GM20000 (cell line): Measurements from ENCODE around the gene RALGAPA2.

Source experiments
- DNase-seq: peaks from one replicate; pipeline ENCODE4 v3.0.0; 2012; ENCODE audit warnings: low spot score
- TF ChIP-seq, protein P1 (sequence below): IDR thresholded peaks from 2 replicates; pipeline ENCODE4 v1.5.1; 2012; ENCODE audit warnings: mild to moderate bottlenecking, control low read depth; ENCODE audit errors: extremely low read depth, missing control alignments

RALGAPA2 gene

DNA sequence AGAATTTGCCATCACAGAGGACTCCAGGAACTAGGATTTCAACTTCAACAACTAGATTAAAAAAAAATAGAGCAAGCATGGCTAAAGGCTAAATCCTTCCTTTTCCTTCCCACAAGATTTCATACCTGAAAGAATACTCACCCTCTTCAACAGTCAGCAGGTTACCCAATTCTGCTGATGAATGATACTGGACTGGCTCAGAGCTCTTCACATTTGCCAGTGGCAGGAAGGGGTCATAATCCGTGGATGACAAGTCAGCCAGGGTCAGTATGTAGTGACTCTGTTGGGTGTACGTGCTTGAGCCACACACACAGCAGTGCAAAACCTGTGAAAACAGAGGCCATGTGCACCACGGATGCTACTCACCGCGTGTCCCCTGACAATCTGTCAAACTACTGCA is 191.7 kb downstream of the RALGAPA2 start:
- TF ChIP-seq, protein P1, sequence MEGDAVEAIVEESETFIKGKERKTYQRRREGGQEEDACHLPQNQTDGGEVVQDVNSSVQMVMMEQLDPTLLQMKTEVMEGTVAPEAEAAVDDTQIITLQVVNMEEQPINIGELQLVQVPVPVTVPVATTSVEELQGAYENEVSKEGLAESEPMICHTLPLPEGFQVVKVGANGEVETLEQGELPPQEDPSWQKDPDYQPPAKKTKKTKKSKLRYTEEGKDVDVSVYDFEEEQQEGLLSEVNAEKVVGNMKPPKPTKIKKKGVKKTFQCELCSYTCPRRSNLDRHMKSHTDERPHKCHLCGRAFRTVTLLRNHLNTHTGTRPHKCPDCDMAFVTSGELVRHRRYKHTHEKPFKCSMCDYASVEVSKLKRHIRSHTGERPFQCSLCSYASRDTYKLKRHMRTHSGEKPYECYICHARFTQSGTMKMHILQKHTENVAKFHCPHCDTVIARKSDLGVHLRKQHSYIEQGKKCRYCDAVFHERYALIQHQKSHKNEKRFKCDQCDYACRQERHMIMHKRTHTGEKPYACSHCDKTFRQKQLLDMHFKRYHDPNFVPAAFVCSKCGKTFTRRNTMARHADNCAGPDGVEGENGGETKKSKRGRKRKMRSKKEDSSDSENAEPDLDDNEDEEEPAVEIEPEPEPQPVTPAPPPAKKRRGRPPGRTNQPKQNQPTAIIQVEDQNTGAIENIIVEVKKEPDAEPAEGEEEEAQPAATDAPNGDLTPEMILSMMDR, result no peak
- no peak for DNase-seq

GRCh38 chr20:20519269-20519668 is 193.2 kb downstream of the RALGAPA2 start:
- DNase-seq, result no peak
- TF ChIP-seq, protein P1, result no peak

DNA sequence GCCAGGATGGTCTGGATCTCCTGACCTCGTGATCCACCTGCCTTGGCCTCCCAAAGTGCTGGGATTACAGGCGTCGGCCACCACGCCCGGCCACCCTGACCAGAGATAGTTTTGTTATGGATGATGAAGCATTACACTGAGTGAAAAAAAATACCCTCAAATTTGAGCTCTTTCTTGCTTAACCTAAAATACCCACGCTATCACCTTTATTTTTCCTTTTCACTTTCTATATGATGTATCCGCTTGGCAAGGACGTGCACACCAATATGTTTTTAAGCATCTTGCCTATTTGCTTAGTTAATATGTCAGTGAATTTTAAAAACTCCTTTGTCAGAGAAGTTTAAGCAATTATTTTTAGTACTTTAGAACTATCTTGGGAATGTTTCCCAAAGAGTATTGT is 194.2 kb downstream of the RALGAPA2 start:
- TF ChIP-seq, protein P1, result no peak
- no peak for DNase-seq

- DNase-seq, result no peak
- TF ChIP-seq, protein P1, result no peak
These were observed 195.1 kb downstream of the RALGAPA2 start for GRCh38 chr20:20517296-20517695.

DNA sequence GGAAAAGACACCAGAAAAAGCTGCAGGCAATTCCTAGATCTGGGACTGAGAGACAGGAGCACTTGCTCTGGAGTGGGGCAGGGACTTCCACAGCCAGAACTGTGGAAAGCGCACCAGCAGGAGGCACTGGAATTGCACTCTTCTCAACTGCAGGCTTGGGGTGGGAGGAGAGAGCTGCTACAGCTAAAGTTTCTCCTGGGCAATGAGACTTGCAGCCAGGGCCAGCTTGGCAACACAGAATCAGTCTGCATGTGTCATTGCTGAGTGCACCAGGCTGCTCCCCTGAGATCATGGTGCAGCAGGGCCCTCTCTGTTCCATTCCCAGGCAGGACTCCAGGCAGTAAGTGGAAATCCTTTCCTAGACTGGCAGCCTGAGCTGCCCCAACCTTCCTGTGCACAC is 198.7 kb downstream of the RALGAPA2 start:
- no peak for DNase-seq
- TF ChIP-seq, protein P1, result no peak

- TF ChIP-seq, protein P1, result no peak
- DNase-seq, result peak; percentile 50
These were observed 206.9 kb downstream of the RALGAPA2 start for GRCh38 chr20:20505554-20505953.

- TF ChIP-seq, protein P1, result no peak
- DNase-seq, result no peak
These were observed 208.5 kb downstream of the RALGAPA2 start for GRCh38 chr20:20503777-20504530.
